Hepatocyte (in vitro differentiated cells): ENCODE data around the gene MAGI2. TPM values are rescaled to one million over a fixed set of nuclear protein-coding genes. Genes with fewer than 3 reads are reported as not detected.

Experiments
- DNase-seq: peaks from one replicate; pipeline ENCODE4 v3.0.0-alpha.2; 2016; ENCODE audit warnings: low spot score
- H2AFZ ChIP-seq: fragments of 200-600 bp; sonication (generic); 2 replicates; pipeline ENCODE4 v1.6.0; 2016; ENCODE audit warnings: antibody characterized with exemption, mild to moderate bottlenecking
- H3K27ac ChIP-seq: fragments of 200-600 bp; sonication (generic); 2 replicates; pipeline ENCODE4 v1.5.1; 2016; ENCODE audit warnings: mild to moderate bottlenecking
- H3K27me3 ChIP-seq: fragments of 200-600 bp; sonication (generic); 2 replicates; pipeline ENCODE4 v1.6.1; 2016
- H3K36me3 ChIP-seq: fragments of 200-600 bp; sonication (generic); replicated peaks from 2 replicates; pipeline ENCODE4 v1.5.1; 2016; ENCODE audit warnings: low read depth; ENCODE audit not compliant: insufficient read depth
- H3K4me1 ChIP-seq: fragments of 200-600 bp; sonication (generic); 2 replicates; pipeline ENCODE4 v1.5.1; 2016; ENCODE audit warnings: mild to moderate bottlenecking, moderate library complexity; ENCODE audit not compliant: insufficient read depth
- H3K4me2 ChIP-seq: fragments of 200-600 bp; sonication (generic); 2 replicates; pipeline ENCODE4 v1.6.0; 2016
- H3K4me3 ChIP-seq: fragments of 200-600 bp; sonication (generic); 2 replicates; pipeline ENCODE4 v1.5.1; 2016; ENCODE audit warnings: mild to moderate bottlenecking
- H3K79me2 ChIP-seq: fragments of 200-600 bp; sonication (generic); 2 replicates; pipeline ENCODE4 v1.6.0; 2017; ENCODE audit warnings: mild to moderate bottlenecking
- H3K9me2 ChIP-seq: fragments of 200-600 bp; sonication (generic); replicated peaks from 2 replicates; pipeline ENCODE4 v1.6.0; 2017; ENCODE audit warnings: mild to moderate bottlenecking; ENCODE audit not compliant: insufficient read depth
- H3K9me3 ChIP-seq: fragments of 200-600 bp; sonication (generic); 2 replicates; pipeline ENCODE4 v1.5.1; 2016; ENCODE audit warnings: low read depth, mild to moderate bottlenecking
- H4K20me1 ChIP-seq: fragments of 200-600 bp; sonication (generic); 2 replicates; pipeline ENCODE4 v1.6.0; 2016; ENCODE audit warnings: mild to moderate bottlenecking; ENCODE audit not compliant: insufficient read depth, poor library complexity, severe bottlenecking
- CTCF ChIP-seq: fragments of 200-600 bp; sonication (generic); IDR thresholded peaks from 2 replicates; pipeline ENCODE4 v1.5.1; 2016; ENCODE audit warnings: antibody characterized with exemption, mild to moderate bottlenecking; ENCODE audit not compliant: poor library complexity
- EZH2 ChIP-seq: fragments of 200-600 bp; sonication (generic); IDR thresholded peaks from 2 replicates; pipeline ENCODE4 v1.6.1; 2016; ENCODE audit warnings: antibody characterized with exemption, mild to moderate bottlenecking, borderline replicate concordance
- EZH2phosphoT487 ChIP-seq: fragments of 200-600 bp; sonication (generic); IDR thresholded peaks from one replicate; pipeline ENCODE4 v1.6.1; 2018; ENCODE audit warnings: antibody characterized with exemption, mild to moderate bottlenecking, low read depth, moderate library complexity; ENCODE audit not compliant: unreplicated experiment, severe bottlenecking
- WGBS: methylation state at CpG from one replicate; pipeline ENCODE4 v1.1.6; 2016; ENCODE audit warnings: low lambda C conversion rate; ENCODE audit errors: missing lambda C conversion rate; 5-methylcytosine and 5-hydroxymethylcytosine counted together
- polyA plus RNA-seq: library from polyadenylated mRNA; unstranded; fragments of >200 nt; fragmentation: Nextera tagmentation; extraction: Ambion mirVana; gene quantifications from 2 replicates; pipeline ENCODE4 v1.2.1, GENCODE V29; 2016
- total RNA-seq: library from RNA; depleted of rRNA; stranded (reverse); fragments of >200 nt; gene quantifications from 2 replicates; pipeline ENCODE4 v1.2.3, GENCODE V29; 2014

The MAGI2 gene
- total and polyA plus RNA-seq, 2 experiments from 2014 or later, result 3.1 to 6.7 TPM

DNA sequence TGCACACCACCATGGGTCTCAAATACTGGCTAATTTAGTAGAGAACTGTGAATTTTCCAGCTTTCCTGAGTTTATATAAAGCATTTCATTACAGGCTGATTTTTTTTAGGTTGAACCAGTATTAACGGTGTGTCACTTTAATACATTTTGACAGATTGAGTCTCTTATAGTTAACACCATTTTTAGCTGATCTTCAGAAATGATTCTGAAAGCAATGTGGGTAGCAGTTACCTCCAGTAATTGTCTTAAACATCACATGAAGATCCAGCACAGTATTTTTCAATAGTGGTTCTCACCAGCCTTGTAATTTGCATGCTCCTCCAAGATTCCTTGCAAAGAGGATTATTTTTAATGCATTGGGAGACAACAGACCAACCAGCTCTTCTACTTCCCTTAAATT, 961.3 kb downstream of the MAGI2 start:
- H3K4me1 ChIP-seq, result peaks cover 4% of the 10 kb centered on the region
- no peak overlapping the region for H3K27ac ChIP-seq
- TF ChIP-seq EZH2 (no peak), CTCF (no peak), EZH2phosphoT487 (no peak)
- no peak overlapping the region for H2AFZ ChIP-seq
- H3K79me2 ChIP-seq, result no peaks in the 10 kb centered on the region
- DNase-seq, result no peak
- no peaks in the 10 kb centered on the region for H3K9me3 ChIP-seq
- no peaks in the 10 kb centered on the region for H3K27me3 ChIP-seq
- H3K4me3 ChIP-seq, result no peak overlapping the region
- H3K9me2 ChIP-seq, result no peaks in the 10 kb centered on the region
- WGBS, result 95% methylated on average over 1 of the region's 1 CpG
- H4K20me1 ChIP-seq, result no peaks in the 10 kb centered on the region
- no peaks in the 10 kb centered on the region for H3K36me3 ChIP-seq
- H3K4me2 ChIP-seq, result no peak overlapping the region

GRCh38 chr7:78490524-78490923, 962.9 kb downstream of the MAGI2 start:
- TF ChIP-seq CTCF, result no peak
- no peak for TF ChIP-seq EZH2phosphoT487
- no peak for TF ChIP-seq EZH2
- Histone ChIP-seq H2AFZ (no peak overlapping the region), H3K9me2 (no peaks in the 10 kb centered on the region), H3K36me3 (no peaks in the 10 kb centered on the region), H3K27ac (no peak overlapping the region), H3K4me3 (no peak overlapping the region), H3K9me3 (no peaks in the 10 kb centered on the region), H3K4me1 (peaks cover 4% of the 10 kb centered on the region), H3K4me2 (no peak overlapping the region), H3K79me2 (no peaks in the 10 kb centered on the region), H4K20me1 (no peaks in the 10 kb centered on the region), H3K27me3 (no peaks in the 10 kb centered on the region)
- DNase-seq, result no peak

DNA sequence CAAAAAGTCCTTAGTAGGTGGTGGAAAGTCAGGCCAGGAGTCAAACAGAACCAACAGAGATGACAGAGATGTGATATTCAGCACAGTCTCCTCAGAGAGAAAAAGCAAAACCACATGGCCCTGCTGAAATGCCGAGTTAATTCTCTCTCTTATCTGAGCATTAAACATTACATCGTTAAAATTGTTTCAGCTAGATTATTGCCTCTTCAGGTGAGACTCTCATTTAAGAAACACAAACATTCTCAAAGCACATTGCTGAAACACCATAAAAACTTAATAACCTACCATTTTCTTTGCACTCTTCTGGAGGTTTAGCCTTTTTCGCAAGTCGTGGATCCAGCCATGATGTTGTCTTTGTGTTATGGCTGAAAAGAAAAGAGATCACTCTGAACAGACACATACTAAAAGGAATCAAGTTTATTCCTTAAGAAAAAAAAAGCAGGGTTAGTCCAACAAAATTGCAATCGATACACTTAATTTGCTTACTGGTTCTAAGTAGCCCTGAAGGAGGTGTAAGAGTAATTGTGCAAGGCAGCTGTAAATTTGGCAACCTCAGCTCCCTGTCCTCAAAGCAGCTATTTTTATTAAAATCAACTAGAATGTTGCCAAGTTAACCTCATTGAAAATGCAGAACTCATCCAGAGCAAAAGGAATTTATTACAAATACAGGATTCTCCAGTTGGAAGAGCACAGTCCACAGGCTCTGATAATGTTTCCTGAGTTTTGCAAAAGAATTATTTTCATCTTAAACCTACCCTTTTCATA, 963.8 kb downstream of the MAGI2 start:
- TF ChIP-seq CTCF (no peak), EZH2 (no peak), EZH2phosphoT487 (no peak)
- Histone ChIP-seq H3K4me2 (peak overlapping the region; percentile 71), H3K27me3 (no peaks in the 10 kb centered on the region), H4K20me1 (no peaks in the 10 kb centered on the region), H3K4me3 (no peak overlapping the region), H3K27ac (peak overlapping the region; percentile 18), H3K9me3 (no peaks in the 10 kb centered on the region), H2AFZ (peak overlapping the region; percentile 60), H3K9me2 (no peaks in the 10 kb centered on the region), H3K36me3 (no peaks in the 10 kb centered on the region), H3K79me2 (no peaks in the 10 kb centered on the region), H3K4me1 (peaks cover 4% of the 10 kb centered on the region)
- 40% methylated on average over 5 of the region's 5 CpGs for WGBS
- DNase-seq, result no peak
